PC-9 (cell line): ENCODE results near the gene SLC39A12. TPM values are rescaled to one million over a fixed set of nuclear protein-coding genes. Genes with fewer than 3 reads are reported as not detected.

Source experiments
- BruUV-seq: library from RNA; stranded (reverse); fragments of 400-500 nt; replicated peaks from 2 replicates; lab custom pipeline; 2021; lab: Mats Ljungman, UMichigan
- CTCF ChIA-PET: fragments of 300-600 bp; sonication (Branson Sonifier 250); formaldehyde crosslinking; loops from one replicate; lab custom pipeline; 2022; ENCODE audit warnings: antibody characterized with exemption; lab: Charles Lee
- POLR2A ChIA-PET: fragments of 300-600 bp; sonication (Branson Sonifier 250); formaldehyde crosslinking; loops from one replicate; lab custom pipeline; 2022; ENCODE audit warnings: antibody characterized with exemption; ENCODE audit not compliant: unreplicated experiment; lab: Charles Lee
- DNase-seq, 2 experiments: peaks; one replicate each; pipeline versions ENCODE4 v3.0.0 to v3.0.0-alpha.2; 2015 to 2022; ENCODE audit warnings: mixed read lengths in 1 of 2
- H2AFZ ChIP-seq: fragments of 200-600 bp; sonication (generic); 2 replicates; pipeline ENCODE4 v1.8.1; 2017; ENCODE audit warnings: antibody characterized with exemption
- H3F3A ChIP-seq: fragments of 200-600 bp; sonication (generic); 2 replicates; pipeline ENCODE4 v1.8.1; 2017; ENCODE audit warnings: antibody characterized with exemption, mild to moderate bottlenecking, low read depth; ENCODE audit not compliant: insufficient read depth
- H3K27ac ChIP-seq: fragments of 200-600 bp; sonication (generic); 2 replicates; pipeline ENCODE4 v1.6.1; 2016; ENCODE audit warnings: mixed run types
- H3K27me3 ChIP-seq: fragments of 200-600 bp; sonication (generic); 2 replicates; pipeline ENCODE4 v1.6.1; 2016; ENCODE audit warnings: low read depth, mixed run types; ENCODE audit not compliant: insufficient read depth
- H3K36me3 ChIP-seq: fragments of 200-600 bp; sonication (generic); 2 replicates; pipeline ENCODE4 v1.6.1; 2016; ENCODE audit warnings: low read depth, mixed run types
- H3K4me1 ChIP-seq: fragments of 200-600 bp; sonication (generic); replicated peaks from 2 replicates; pipeline ENCODE4 v1.6.1; 2016; ENCODE audit warnings: mixed run types; ENCODE audit not compliant: insufficient read depth
- H3K4me2 ChIP-seq: fragments of 200-600 bp; sonication (generic); 2 replicates; pipeline ENCODE4 v1.6.1; 2017; ENCODE audit warnings: mixed run types
- H3K4me3 ChIP-seq: fragments of 200-600 bp; sonication (generic); 2 replicates; pipeline ENCODE4 v1.6.1; 2016; ENCODE audit warnings: mixed run types
- H3K79me2 ChIP-seq: fragments of 200-600 bp; sonication (generic); 2 replicates; pipeline ENCODE4 v1.6.1; 2017; ENCODE audit warnings: low read depth, mixed run types
- H3K9me2 ChIP-seq: fragments of 200-600 bp; sonication (generic); 2 replicates; pipeline ENCODE4 v1.8.1; 2017; ENCODE audit warnings: mild to moderate bottlenecking; ENCODE audit not compliant: insufficient read depth
- H3K9me3 ChIP-seq: fragments of 200-600 bp; sonication (generic); 2 replicates; pipeline ENCODE4 v1.8.1; 2016; ENCODE audit warnings: low read depth; ENCODE audit not compliant: insufficient read depth
- H4K20me1 ChIP-seq: fragments of 200-600 bp; sonication (generic); 2 replicates; pipeline ENCODE4 v1.8.1; 2017; ENCODE audit not compliant: insufficient read depth
- EZH2 ChIP-seq: fragments of 200-600 bp; sonication (generic); IDR thresholded peaks from 2 replicates; pipeline ENCODE4 v1.8.0; 2017; ENCODE audit warnings: antibody characterized with exemption, low read depth
- intact Hi-C: fragments of 100-400 bp; cut with micrococcal nuclease; formaldehyde crosslinking; loops from one replicate; pipeline ENCODE4 v1.10.0; 2022; ENCODE audit not compliant: unreplicated experiment
- total RNA-seq: library from RNA; stranded (reverse); gene quantifications from 2 replicates; pipeline ENCODE4 v1.2.3, GENCODE V29; 2021
- TF ChIP-seq, protein P1 (sequence below): fragments of 200-600 bp; sonication (generic); conservative IDR thresholded peaks from 2 replicates; pipeline ENCODE4 v1.6.1; 2017; ENCODE audit warnings: mixed run types, antibody characterized with exemption, mild to moderate bottlenecking, moderate library complexity

Gene SLC39A12
- total RNA-seq, 1 experiment from 2014 or later: not detected

DNA sequence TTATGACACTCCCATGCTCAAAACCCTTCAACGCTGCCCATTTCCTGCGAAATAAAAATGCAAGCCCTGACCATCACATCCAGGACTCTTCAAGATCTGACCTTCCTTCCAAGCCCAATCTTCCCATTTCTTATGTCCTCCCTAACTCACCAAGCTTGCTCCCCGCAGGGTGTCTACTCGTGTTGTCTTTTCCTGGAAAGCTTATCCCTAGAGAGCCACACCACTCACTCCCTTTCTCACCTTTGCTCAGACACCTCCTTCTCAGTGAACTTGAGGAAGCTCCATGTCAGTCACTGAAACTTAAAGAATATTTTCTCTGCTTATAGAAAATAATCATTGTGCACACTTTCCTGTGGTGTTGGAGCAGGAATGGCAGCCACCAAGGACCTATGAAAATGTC is 134.1 kb downstream of the SLC39A12 start:
- H3K27me3 ChIP-seq: no peaks in the 10 kb centered on the region
- H3K79me2 ChIP-seq: no peaks in the 10 kb centered on the region
- no peaks in the 10 kb centered on the region for H3F3A ChIP-seq
- no peak overlapping the region for H3K4me2 ChIP-seq
- H3K9me2 ChIP-seq: no peaks in the 10 kb centered on the region
- H3K36me3 ChIP-seq: no peaks in the 10 kb centered on the region
- H3K4me3 ChIP-seq: no peak overlapping the region
- no peak overlapping the region for H3K27ac ChIP-seq
- no peaks in the 10 kb centered on the region for H3K4me1 ChIP-seq
- H2AFZ ChIP-seq: no peak overlapping the region
- POLR2A ChIA-PET: no interaction called here
- intact Hi-C loops: no loop called here
- DNase-seq: no peak
- no peaks in the 10 kb centered on the region for H3K9me3 ChIP-seq
- CTCF ChIA-PET: no interaction called here
- BruUV-seq: no TSS peak
- TF ChIP-seq, protein P1, sequence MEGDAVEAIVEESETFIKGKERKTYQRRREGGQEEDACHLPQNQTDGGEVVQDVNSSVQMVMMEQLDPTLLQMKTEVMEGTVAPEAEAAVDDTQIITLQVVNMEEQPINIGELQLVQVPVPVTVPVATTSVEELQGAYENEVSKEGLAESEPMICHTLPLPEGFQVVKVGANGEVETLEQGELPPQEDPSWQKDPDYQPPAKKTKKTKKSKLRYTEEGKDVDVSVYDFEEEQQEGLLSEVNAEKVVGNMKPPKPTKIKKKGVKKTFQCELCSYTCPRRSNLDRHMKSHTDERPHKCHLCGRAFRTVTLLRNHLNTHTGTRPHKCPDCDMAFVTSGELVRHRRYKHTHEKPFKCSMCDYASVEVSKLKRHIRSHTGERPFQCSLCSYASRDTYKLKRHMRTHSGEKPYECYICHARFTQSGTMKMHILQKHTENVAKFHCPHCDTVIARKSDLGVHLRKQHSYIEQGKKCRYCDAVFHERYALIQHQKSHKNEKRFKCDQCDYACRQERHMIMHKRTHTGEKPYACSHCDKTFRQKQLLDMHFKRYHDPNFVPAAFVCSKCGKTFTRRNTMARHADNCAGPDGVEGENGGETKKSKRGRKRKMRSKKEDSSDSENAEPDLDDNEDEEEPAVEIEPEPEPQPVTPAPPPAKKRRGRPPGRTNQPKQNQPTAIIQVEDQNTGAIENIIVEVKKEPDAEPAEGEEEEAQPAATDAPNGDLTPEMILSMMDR: no peak
- no peak for TF ChIP-seq EZH2
- no peaks in the 10 kb centered on the region for H4K20me1 ChIP-seq

DNA sequence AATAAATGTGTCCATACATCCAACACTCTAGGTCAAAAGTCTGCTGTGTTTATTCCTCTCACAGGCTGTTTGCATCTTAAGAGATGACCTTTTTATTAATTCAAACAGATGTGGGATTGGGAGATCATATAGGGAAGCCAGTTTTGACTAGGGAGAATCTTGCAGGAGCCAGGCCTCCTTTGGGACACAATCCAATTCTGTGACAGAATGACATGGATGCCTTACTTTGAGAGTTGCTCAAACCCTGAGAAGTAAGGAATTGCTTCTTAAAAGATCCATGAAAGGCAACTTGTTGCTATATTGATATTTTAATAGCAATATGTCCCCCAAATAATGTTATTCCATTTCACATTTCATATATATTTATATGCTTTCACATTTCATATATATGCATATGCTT is 135.0 kb downstream of the SLC39A12 start:
- H3K36me3 ChIP-seq: no peaks in the 10 kb centered on the region
- no peaks in the 10 kb centered on the region for H3F3A ChIP-seq
- TF ChIP-seq, protein P1: no peak
- TF ChIP-seq EZH2: no peak
- H3K9me3 ChIP-seq: no peaks in the 10 kb centered on the region
- H2AFZ ChIP-seq: no peak overlapping the region
- H3K79me2 ChIP-seq: no peaks in the 10 kb centered on the region
- no peak for DNase-seq
- BruUV-seq: no TSS peak
- H3K27me3 ChIP-seq: no peaks in the 10 kb centered on the region
- no peaks in the 10 kb centered on the region for H3K9me2 ChIP-seq
- H3K27ac ChIP-seq: no peak overlapping the region
- H3K4me2 ChIP-seq: no peak overlapping the region
- ChIA-PET POLR2A (no interaction called here), CTCF (no interaction called here)
- no peaks in the 10 kb centered on the region for H3K4me1 ChIP-seq
- intact Hi-C loops: no loop called here
- H4K20me1 ChIP-seq: no peaks in the 10 kb centered on the region
- H3K4me3 ChIP-seq: no peak overlapping the region

DNA sequence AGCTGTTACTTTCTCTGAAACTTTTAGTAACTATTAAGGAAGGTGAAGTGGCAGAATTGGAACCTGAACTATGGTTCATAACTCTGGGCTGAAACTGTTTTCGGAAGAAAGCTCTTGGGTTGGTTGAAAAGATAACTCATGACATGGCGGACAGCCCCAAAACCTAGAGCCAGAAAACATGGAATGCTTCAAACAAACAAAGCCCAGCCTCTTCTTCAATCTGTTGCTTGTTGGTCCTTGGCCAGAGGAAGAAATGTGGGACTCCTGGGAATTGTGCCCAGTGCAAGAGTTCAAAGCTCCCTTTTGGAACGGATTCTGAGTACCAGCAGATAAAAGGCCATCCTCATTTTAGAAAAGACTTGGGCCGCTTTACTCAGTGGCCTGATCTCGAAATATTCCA is 135.6 kb downstream of the SLC39A12 start:
- intact Hi-C loops: no loop called here
- no peaks in the 10 kb centered on the region for H3K79me2 ChIP-seq
- H3K36me3 ChIP-seq: no peaks in the 10 kb centered on the region
- no peaks in the 10 kb centered on the region for H3F3A ChIP-seq
- H2AFZ ChIP-seq: no peak overlapping the region
- H4K20me1 ChIP-seq: no peaks in the 10 kb centered on the region
- no peaks in the 10 kb centered on the region for H3K9me3 ChIP-seq
- TF ChIP-seq, protein P1: no peak
- no peak for TF ChIP-seq EZH2
- H3K4me2 ChIP-seq: no peak overlapping the region
- no peaks in the 10 kb centered on the region for H3K9me2 ChIP-seq
- no peak overlapping the region for H3K4me3 ChIP-seq
- DNase-seq: no peak
- POLR2A ChIA-PET: interaction anchor here (0.6 kb wide), 1 partner anchor 1254 kb away, joined by 9 read pairs; no protein-coding TSS in a partner anchor
- CTCF ChIA-PET: no interaction called here
- no peaks in the 10 kb centered on the region for H3K4me1 ChIP-seq
- H3K27ac ChIP-seq: no peak overlapping the region
- H3K27me3 ChIP-seq: no peaks in the 10 kb centered on the region
- BruUV-seq: no TSS peak

Other genes with a start within 250 kb of the SLC39A12 start
- 0.20 and 0.24 TPM in 2 replicates for gene TMEM236, start 199.7 kb upstream of the SLC39A12 start, total RNA-seq
- 0.07 TPM in 1 of 2 replicates, not detected in the other for gene MRC1, start 142.6 kb upstream of the SLC39A12 start, total RNA-seq
- not detected in 2 replicates for gene CACNB2, start 188.5 kb downstream of the SLC39A12 start, total RNA-seq